Lower lobe of right lung (tissue), 2 donors: ENCODE data around the gene NKX2-1. TPM values are rescaled to one million over a fixed set of nuclear protein-coding genes. Genes with fewer than 3 reads are reported as not detected.

Experiments used
- ATAC-seq, 2 donors: fragments of 200-7000 bp; cut with Tn5 transposase; one replicate each; pipeline ENCODE4 v1.9.1; 2020 to 2022; ENCODE audit warnings: mild to moderate bottlenecking in 2 of 2, moderate library complexity in 2 of 2
- DNase-seq: peaks from one replicate; pipeline ENCODE4 v3.0.0-alpha.2; 2020
- H3K27ac ChIP-seq: fragments of 200-600 bp; one replicate; pipeline ENCODE4 v1.8.0; 2022
- H3K27me3 ChIP-seq: fragments of 200-600 bp; one replicate; pipeline ENCODE4 v1.8.0; 2022; ENCODE audit warnings: low read depth
- H3K36me3 ChIP-seq: fragments of 200-600 bp; one replicate; pipeline ENCODE4 v1.8.0; 2022; ENCODE audit warnings: mild to moderate bottlenecking
- H3K4me1 ChIP-seq: fragments of 200-600 bp; one replicate; pipeline ENCODE4 v1.8.0; 2022
- H3K4me3 ChIP-seq: fragments of 200-600 bp; one replicate; pipeline ENCODE4 v1.8.0; 2022; ENCODE audit warnings: mild to moderate bottlenecking
- H3K9me3 ChIP-seq: fragments of 200-600 bp; one replicate; pipeline ENCODE4 v1.8.0; 2022
- CTCF ChIP-seq: fragments of 200-600 bp; IDR thresholded peaks from one replicate; pipeline ENCODE4 v1.8.0; 2022; ENCODE audit warnings: antibody characterized with exemption, mild to moderate bottlenecking
- intact Hi-C: fragments of 100-400 bp; cut with DNase I; formaldehyde crosslinking; loops from one replicate; pipeline ENCODE4 v1.11.0; 2022
- total RNA-seq: library from RNA; stranded (reverse); fragmentation: NEBNext Ultra II Directional; extraction: Animal tissue kit (Norgen Biotek cat#: 25700); gene quantifications from one replicate; pipeline ENCODE4 v1.2.1, GENCODE V29; 2021
- donor health status: DM: no; HTN: yes; CAD: no; lungs with severe emphysema.

NKX2-1 gene
- total RNA-seq, 1 donor from 2014 or later, result 180 TPM

- H3K4me3 ChIP-seq, result no peak overlapping the region
- DNase-seq, result no peak
- peaks cover 9% of the 10 kb centered on the region for H3K27me3 ChIP-seq
- H3K27ac ChIP-seq, result no peak overlapping the region
- H3K4me1 ChIP-seq, result no peaks in the 10 kb centered on the region
- H3K9me3 ChIP-seq, result no peaks in the 10 kb centered on the region
- TF ChIP-seq CTCF, result no peak
- no peaks in the 10 kb centered on the region for H3K36me3 ChIP-seq
- no peak for ATAC-seq
- intact Hi-C loops, result no loop called here
Observed at GRCh38 chr14:36496346-36496745, 23.7 kb downstream of the NKX2-1 start.

GRCh38 chr14:36495666-36496065 is 24.4 kb downstream of the NKX2-1 start:
- no peak for DNase-seq
- Histone ChIP-seq H3K4me1 (no peaks in the 10 kb centered on the region), H3K27ac (no peak overlapping the region), H3K27me3 (peaks cover 9% of the 10 kb centered on the region), H3K9me3 (no peaks in the 10 kb centered on the region), H3K36me3 (peaks cover 6% of the 10 kb centered on the region), H3K4me3 (no peak overlapping the region)
- intact Hi-C loops, result no loop called here
- ATAC-seq, result no peak
- no peak for TF ChIP-seq CTCF

GRCh38 chr14:36493761-36494160 is 26.3 kb downstream of the NKX2-1 start:
- Histone ChIP-seq H3K27me3 (peaks cover 5% of the 10 kb centered on the region), H3K27ac (no peak overlapping the region), H3K9me3 (no peaks in the 10 kb centered on the region), H3K4me1 (no peaks in the 10 kb centered on the region), H3K4me3 (no peak overlapping the region), H3K36me3 (peaks cover 6% of the 10 kb centered on the region)
- DNase-seq, result no peak
- TF ChIP-seq CTCF, result no peak
- intact Hi-C loops, result no loop called here
- no peak for ATAC-seq

- Histone ChIP-seq H3K36me3 (peaks cover 6% of the 10 kb centered on the region), H3K9me3 (no peaks in the 10 kb centered on the region), H3K4me1 (no peaks in the 10 kb centered on the region), H3K27me3 (peaks cover 6% of the 10 kb centered on the region), H3K27ac (no peak overlapping the region), H3K4me3 (no peak overlapping the region)
- TF ChIP-seq CTCF, result no peak
- ATAC-seq (no peak), DNase-seq (no peak)
- intact Hi-C loops, result no loop called here
Observed at GRCh38 chr14:36485773-36486172, 34.3 kb downstream of the NKX2-1 start.

GRCh38 chr14:36479344-36479743 is 40.7 kb downstream of the NKX2-1 start:
- DNase-seq, result no peak
- H3K9me3 ChIP-seq, result no peaks in the 10 kb centered on the region
- H3K4me3 ChIP-seq, result no peak overlapping the region
- no peak for ATAC-seq
- intact Hi-C loops, result no loop called here
- no peaks in the 10 kb centered on the region for H3K27me3 ChIP-seq
- H3K27ac ChIP-seq, result no peak overlapping the region
- peaks cover 16% of the 10 kb centered on the region for H3K36me3 ChIP-seq
- no peaks in the 10 kb centered on the region for H3K4me1 ChIP-seq
- TF ChIP-seq CTCF, result no peak

- peaks cover 16% of the 10 kb centered on the region for H3K36me3 ChIP-seq
Observed at GRCh38 chr14:36478782-36479181, 41.2 kb downstream of the NKX2-1 start.

More at GRCh38 chr14:36478782-36479181, 41.2 kb downstream of the NKX2-1 start:
- Histone ChIP-seq H3K9me3 (no peaks in the 10 kb centered on the region), H3K27ac (no peak overlapping the region), H3K4me3 (no peak overlapping the region), H3K27me3 (no peaks in the 10 kb centered on the region), H3K4me1 (no peaks in the 10 kb centered on the region)
- DNase-seq (no peak), ATAC-seq (no peak)
- no peak for TF ChIP-seq CTCF
- intact Hi-C loops, result no loop called here
